Measurements from ENCODE around the gene TMIGD1. TPM values are rescaled to one million over a fixed set of nuclear protein-coding genes. Genes with fewer than 3 reads are reported as not detected.
"Not testable (repeated sequence)": the region's sequence is repeated elsewhere in the genome, so short reads cannot be mapped to it uniquely, and the experiment has no call there.

TMIGD1 gene
- total and polyA plus RNA-seq, 7 experiments from 2014 or later, result not detected

DNA sequence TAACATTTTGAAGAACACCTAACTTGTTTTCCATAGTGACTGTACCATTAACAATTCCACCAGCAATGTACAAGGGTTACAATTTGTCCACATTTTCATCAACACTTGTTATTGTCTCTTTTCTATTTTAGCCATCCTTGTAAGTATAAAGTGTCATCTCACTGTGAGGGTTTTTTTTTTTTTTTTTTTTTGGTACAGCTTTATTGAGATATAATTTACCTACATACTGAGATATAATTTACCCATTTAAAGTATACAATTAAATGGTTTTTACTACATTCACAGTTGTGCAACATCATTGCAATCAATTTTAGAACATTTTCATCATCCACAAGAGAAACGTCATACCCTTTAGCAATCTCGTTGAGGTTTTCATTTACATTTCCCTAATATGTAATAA, 17.9 kb upstream of the TMIGD1 start:
- POLR2A ChIA-PET, result no interaction called here
- no peak overlapping the region for H3K27ac Mint-ChIP-seq
- CTCF ChIA-PET, result interaction anchor here (0.6 kb wide), 1 partner anchor 224 kb away, joined by 4 read pairs; no protein-coding TSS in a partner anchor
- ATAC-seq, result peak; percentile 46
- Histone ChIP-seq H3K27ac (ENCODE audit: low read depth, low read length) (no peak overlapping the region), H3K4me3 (ENCODE audit: low read length) (no peak overlapping the region), H3K36me3 (ENCODE audit: control insufficient read depth in 2 of 3, insufficient read depth in 3 of 3, low read length in 3 of 3) (no peaks in the 10 kb centered on the region), H3K27me3 (ENCODE audit: control insufficient read depth in 2 of 2, insufficient read depth in 2 of 2, low read length in 2 of 2) (no peaks in the 10 kb centered on the region), H3K9me3 (ENCODE audit: control insufficient read depth in 2 of 3, low read length in 3 of 3) (no peaks in the 10 kb centered on the region), H3K4me1 (ENCODE audit: control insufficient read depth in 2 of 2, insufficient read depth in 2 of 2, low read length in 2 of 2) (no peaks in the 10 kb centered on the region)
- DNase-seq, result no peak
- H3K4me3 Mint-ChIP-seq, result no peak overlapping the region
- intact Hi-C loops (cut with micrococcal nuclease), result no loop called here
- H3K27me3 Mint-ChIP-seq, result peaks cover 0 to 4% (median 0%) of the 10 kb centered on the region in 5 donors
- H3K36me3 Mint-ChIP-seq, result peaks cover 0 to 3% (median 0%) of the 10 kb centered on the region in 5 donors
- no peaks in the 10 kb centered on the region for H3K9me3 Mint-ChIP-seq
- peaks cover 0 to 8% (median 0%) of the 10 kb centered on the region in 7 donors for H3K4me1 Mint-ChIP-seq

DNA sequence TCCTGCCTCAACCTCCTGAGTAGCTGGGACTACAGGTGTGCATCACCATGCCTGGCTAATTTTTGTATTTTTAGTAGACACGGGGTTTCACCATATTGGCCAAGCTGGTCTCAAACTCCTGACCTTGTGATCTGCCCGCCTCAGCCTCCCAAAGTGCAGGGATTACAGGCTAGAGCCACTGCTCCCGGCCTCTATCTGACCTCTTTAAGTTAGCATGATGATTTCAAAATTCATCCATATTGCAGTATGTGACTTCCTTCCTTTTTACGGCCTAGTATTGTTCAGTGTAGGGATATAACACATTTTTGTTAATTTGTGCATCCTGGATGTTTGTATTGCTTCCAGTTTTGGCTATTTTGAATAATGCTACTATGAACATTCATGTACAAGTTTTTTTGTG, 17.4 kb upstream of the TMIGD1 start:
- H3K27ac Mint-ChIP-seq; DNase-seq; intact Hi-C loops (cut with micrococcal nuclease): not testable (repeated sequence)

DNA sequence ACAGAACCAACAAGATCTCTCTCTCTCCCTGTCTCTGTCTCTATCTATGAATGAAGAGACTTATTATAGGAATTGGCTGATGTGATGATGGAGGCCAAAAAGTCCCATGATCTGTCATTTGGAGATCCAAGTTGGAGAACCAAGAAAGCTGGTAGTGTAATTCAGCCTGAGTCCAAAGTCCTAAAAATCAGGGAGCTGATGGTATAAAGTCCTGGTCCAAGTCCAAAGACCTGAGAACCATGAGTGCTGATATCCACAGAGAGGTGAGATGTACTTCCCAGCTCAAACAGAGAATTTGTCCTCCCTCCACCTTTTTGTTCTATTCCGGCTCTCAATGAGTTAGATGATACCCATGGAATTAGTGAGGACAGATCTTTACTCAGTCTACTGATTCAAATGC, 15.4 kb upstream of the TMIGD1 start:
- Histone ChIP-seq H3K36me3 (ENCODE audit: control insufficient read depth in 2 of 3, insufficient read depth in 3 of 3, low read length in 3 of 3) (no peaks in the 10 kb centered on the region), H3K9me3 (ENCODE audit: control insufficient read depth in 2 of 3, low read length in 3 of 3) (no peaks in the 10 kb centered on the region), H3K4me1 (ENCODE audit: control insufficient read depth in 2 of 2, insufficient read depth in 2 of 2, low read length in 2 of 2) (no peaks in the 10 kb centered on the region), H3K27ac (ENCODE audit: low read depth, low read length) (no peak overlapping the region), H3K4me3 (ENCODE audit: low read length) (no peak overlapping the region), H3K27me3 (ENCODE audit: control insufficient read depth in 2 of 2, insufficient read depth in 2 of 2, low read length in 2 of 2) (no peaks in the 10 kb centered on the region)
- Mint-ChIP-seq H3K27ac (no peak overlapping the region), H3K4me3 (no peak overlapping the region), H3K36me3 (no peaks in the 10 kb centered on the region), H3K9me3 (no peaks in the 10 kb centered on the region), H3K4me1 (peaks cover 0 to 2% (median 0%) of the 10 kb centered on the region in 7 donors), H3K27me3 (no peaks in the 10 kb centered on the region)
- POLR2A ChIA-PET, result interaction anchor here (1.5 kb wide), 1 partner anchor 240 kb away, joined by 3 read pairs; no protein-coding TSS in a partner anchor
- CTCF ChIA-PET, result no interaction called here
- intact Hi-C loops (cut with micrococcal nuclease), result no loop called here
- no peak for DNase-seq
- ATAC-seq, result no peak

More for the DNA sequence above, 17.4 kb upstream of the TMIGD1 start:
- H3K4me1 Mint-ChIP-seq; H3K27ac ChIP-seq (ENCODE audit: low read depth, low read length); POLR2A ChIA-PET; H3K27me3 Mint-ChIP-seq; H3K4me3 ChIP-seq (ENCODE audit: low read length); CTCF ChIA-PET; H3K27me3 ChIP-seq (ENCODE audit: control insufficient read depth in 2 of 2, insufficient read depth in 2 of 2, low read length in 2 of 2); H3K9me3 Mint-ChIP-seq; H3K4me1 ChIP-seq (ENCODE audit: control insufficient read depth in 2 of 2, insufficient read depth in 2 of 2, low read length in 2 of 2); H3K4me3 Mint-ChIP-seq; H3K9me3 ChIP-seq (ENCODE audit: control insufficient read depth in 2 of 3, low read length in 3 of 3); H3K36me3 Mint-ChIP-seq; H3K36me3 ChIP-seq (ENCODE audit: control insufficient read depth in 2 of 3, insufficient read depth in 3 of 3, low read length in 3 of 3): not testable (repeated sequence)
- ATAC-seq, result peak; percentile 78

DNA sequence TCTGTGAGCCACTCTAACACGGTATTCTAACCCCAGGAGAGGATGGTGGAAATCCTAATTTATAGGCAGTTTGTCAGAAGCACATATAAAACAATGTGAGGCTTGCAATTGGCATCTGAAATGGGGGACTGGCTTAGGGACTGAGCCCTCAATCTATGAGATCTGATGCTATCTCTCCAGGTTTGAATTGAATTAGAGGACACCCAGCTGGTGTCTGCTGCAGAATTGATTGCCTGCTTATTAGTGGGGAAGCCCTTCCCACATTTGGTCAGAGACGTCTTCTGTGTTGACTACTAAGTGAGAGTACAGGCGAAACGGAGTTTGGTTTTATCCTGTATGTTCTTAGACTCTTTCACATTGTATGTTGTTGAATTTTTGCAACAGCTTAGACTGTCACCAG, 13.6 kb upstream of the TMIGD1 start:
- Histone ChIP-seq H3K27me3 (ENCODE audit: control insufficient read depth in 2 of 2, insufficient read depth in 2 of 2, low read length in 2 of 2) (no peaks in the 10 kb centered on the region), H3K36me3 (ENCODE audit: control insufficient read depth in 2 of 3, insufficient read depth in 3 of 3, low read length in 3 of 3) (no peaks in the 10 kb centered on the region), H3K9me3 (ENCODE audit: control insufficient read depth in 2 of 3, low read length in 3 of 3) (no peaks in the 10 kb centered on the region), H3K4me3 (ENCODE audit: low read length) (no peak overlapping the region), H3K4me1 (ENCODE audit: control insufficient read depth in 2 of 2, insufficient read depth in 2 of 2, low read length in 2 of 2) (no peaks in the 10 kb centered on the region), H3K27ac (ENCODE audit: low read depth, low read length) (no peak overlapping the region)
- DNase-seq (no peak), ATAC-seq (no peak)
- Mint-ChIP-seq H3K27ac (no peak overlapping the region), H3K27me3 (no peaks in the 10 kb centered on the region), H3K4me3 (no peak overlapping the region), H3K9me3 (no peaks in the 10 kb centered on the region), H3K4me1 (peaks cover 0 to 2% (median 0%) of the 10 kb centered on the region in 7 donors), H3K36me3 (no peaks in the 10 kb centered on the region)
- ChIA-PET POLR2A (no interaction called here), CTCF (interaction anchor here (1.2 kb wide), 1 partner anchor 11 kb away, joined by 3 read pairs; no protein-coding TSS in a partner anchor)
- intact Hi-C loops (cut with micrococcal nuclease), result no loop called here

DNA sequence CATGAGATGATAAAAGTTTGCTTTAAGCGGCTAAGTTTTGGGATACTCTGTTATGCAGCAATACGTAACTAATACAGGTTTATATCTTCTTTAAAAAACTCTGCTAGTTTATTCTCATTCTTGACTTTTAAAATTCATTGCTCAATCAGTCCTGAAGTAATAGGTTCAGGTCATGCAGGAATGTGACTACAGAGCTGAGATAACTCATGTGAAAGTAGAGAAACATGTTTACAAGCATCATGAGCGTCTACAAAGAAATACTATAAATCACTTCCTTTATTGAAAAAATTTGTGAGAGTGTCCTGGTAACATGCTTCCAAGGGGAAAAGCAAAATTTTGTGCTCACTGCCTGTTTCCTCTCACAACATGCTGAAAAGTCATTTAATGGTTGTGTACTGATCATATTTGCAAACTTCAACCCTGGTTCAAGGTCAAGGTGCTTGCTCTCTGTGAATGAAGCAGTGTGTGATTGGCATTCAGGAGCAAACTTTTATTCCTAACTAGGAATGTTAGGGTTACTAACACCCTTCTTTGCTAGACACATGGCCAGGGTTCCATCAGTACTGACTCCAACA, 12.5 kb upstream of the TMIGD1 start:
- CTCF ChIA-PET, result no interaction called here
- Mint-ChIP-seq H3K36me3 (no peaks in the 10 kb centered on the region), H3K27ac (no peak overlapping the region), H3K4me1 (peaks cover 0 to 2% (median 0%) of the 10 kb centered on the region in 7 donors), H3K27me3 (no peaks in the 10 kb centered on the region), H3K4me3 (no peak overlapping the region), H3K9me3 (no peaks in the 10 kb centered on the region)
- no peak overlapping the region for H3K4me3 ChIP-seq (ENCODE audit: low read length)
- no peaks in the 10 kb centered on the region for H3K36me3 ChIP-seq (ENCODE audit: control insufficient read depth in 2 of 3, insufficient read depth in 3 of 3, low read length in 3 of 3)
- POLR2A ChIA-PET, result no interaction called here
- no peaks in the 10 kb centered on the region for H3K4me1 ChIP-seq (ENCODE audit: control insufficient read depth in 2 of 2, insufficient read depth in 2 of 2, low read length in 2 of 2)
- no peaks in the 10 kb centered on the region for H3K27me3 ChIP-seq (ENCODE audit: control insufficient read depth in 2 of 2, insufficient read depth in 2 of 2, low read length in 2 of 2)
- intact Hi-C loops (cut with micrococcal nuclease), result no loop called here
- ATAC-seq, result no peak
- no peak overlapping the region for H3K27ac ChIP-seq (ENCODE audit: low read depth, low read length)
- no peak for DNase-seq
- H3K9me3 ChIP-seq (ENCODE audit: control insufficient read depth in 2 of 3, low read length in 3 of 3), result no peaks in the 10 kb centered on the region

DNA sequence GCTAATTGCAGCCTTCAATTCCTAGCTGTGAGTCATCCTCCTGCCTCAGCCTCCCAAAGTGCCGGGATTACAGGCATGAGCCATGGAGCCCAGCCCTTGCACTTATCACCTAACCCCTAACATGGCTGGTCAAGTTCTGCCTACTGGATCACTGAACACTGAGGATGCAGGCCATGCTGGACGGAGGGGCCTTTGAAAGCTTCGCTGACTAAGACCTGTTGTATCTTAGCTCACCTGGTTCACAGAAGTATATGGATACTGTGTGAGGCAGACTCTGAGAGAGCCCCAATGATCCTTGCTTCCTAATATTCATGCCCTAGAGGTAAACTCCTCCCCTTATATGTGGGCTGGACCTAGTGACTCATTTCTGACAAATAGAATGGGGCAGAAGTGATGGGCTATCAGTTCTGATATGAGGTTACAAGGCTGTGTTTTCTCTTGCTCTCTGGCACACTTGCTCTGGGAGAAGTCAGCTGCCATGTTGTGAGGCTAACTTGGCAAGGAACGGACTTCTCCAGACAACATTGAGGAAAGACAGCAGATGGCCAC, 11.7 kb upstream of the TMIGD1 start:
- no peaks in the 10 kb centered on the region for H3K4me1 ChIP-seq (ENCODE audit: control insufficient read depth in 2 of 2, insufficient read depth in 2 of 2, low read length in 2 of 2)
- POLR2A ChIA-PET, result no interaction called here

DNA sequence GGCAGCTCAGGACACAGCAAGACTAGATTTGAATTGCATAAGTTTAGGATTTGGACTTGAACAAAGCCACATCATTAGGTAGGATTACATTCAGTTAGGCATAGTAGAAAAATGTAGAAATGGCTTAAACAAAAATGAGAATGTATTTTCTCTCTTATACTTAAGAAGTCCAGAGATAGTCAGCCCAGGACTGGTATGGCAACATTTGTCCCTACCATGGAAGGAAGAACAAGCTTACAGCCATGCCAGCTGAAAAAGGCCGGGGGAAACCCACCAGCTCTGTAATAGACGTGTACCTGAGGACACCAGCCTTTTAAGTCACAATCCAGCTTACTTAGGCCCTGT, 11.2 kb upstream of the TMIGD1 start:
- DNase-seq (no peak), ATAC-seq (peak; percentile 53)
- POLR2A ChIA-PET, result no interaction called here
- Histone ChIP-seq H3K4me3 (ENCODE audit: low read length) (no peak overlapping the region), H3K9me3 (ENCODE audit: control insufficient read depth in 2 of 3, low read length in 3 of 3) (no peaks in the 10 kb centered on the region), H3K27me3 (ENCODE audit: control insufficient read depth in 2 of 2, insufficient read depth in 2 of 2, low read length in 2 of 2) (no peaks in the 10 kb centered on the region), H3K36me3 (ENCODE audit: control insufficient read depth in 2 of 3, insufficient read depth in 3 of 3, low read length in 3 of 3) (no peaks in the 10 kb centered on the region), H3K4me1 (ENCODE audit: control insufficient read depth in 2 of 2, insufficient read depth in 2 of 2, low read length in 2 of 2) (peaks cover 0 to 3% of the 10 kb centered on the region in 2 donors), H3K27ac (ENCODE audit: low read depth, low read length) (no peak overlapping the region)
- intact Hi-C loops (cut with micrococcal nuclease), result no loop called here
- Mint-ChIP-seq H3K9me3 (no peaks in the 10 kb centered on the region), H3K27ac (no peak overlapping the region), H3K4me3 (no peak overlapping the region), H3K27me3 (no peaks in the 10 kb centered on the region), H3K36me3 (no peaks in the 10 kb centered on the region), H3K4me1 (peaks cover 2 to 4% (median 3%) of the 10 kb centered on the region in 7 donors)
- CTCF ChIA-PET, result interaction anchor here (0.7 to 1.3 kb wide), 4 partner anchors 10 to 219 kb away, joined by 3 to 4 read pairs (median 4); partner anchors contain the start of gene CPD

More for the DNA sequence above, 11.7 kb upstream of the TMIGD1 start:
- intact Hi-C loops (cut with micrococcal nuclease), result no loop called here
- Mint-ChIP-seq H3K36me3 (no peaks in the 10 kb centered on the region), H3K4me1 (peaks cover 0 to 1% (median 0%) of the 10 kb centered on the region in 7 donors), H3K27me3 (no peaks in the 10 kb centered on the region), H3K9me3 (no peaks in the 10 kb centered on the region), H3K27ac (no peak overlapping the region), H3K4me3 (no peak overlapping the region)
- DNase-seq, result no peak
- CTCF ChIA-PET, result interaction anchor here (0.7 to 1.2 kb wide), 2 partner anchors 11 to 33 kb away, joined by 3 read pairs; partner anchors contain the start of gene CPD
- Histone ChIP-seq H3K27ac (ENCODE audit: low read depth, low read length) (no peak overlapping the region), H3K4me3 (ENCODE audit: low read length) (no peak overlapping the region), H3K27me3 (ENCODE audit: control insufficient read depth in 2 of 2, insufficient read depth in 2 of 2, low read length in 2 of 2) (no peaks in the 10 kb centered on the region), H3K9me3 (ENCODE audit: control insufficient read depth in 2 of 3, low read length in 3 of 3) (no peaks in the 10 kb centered on the region), H3K36me3 (ENCODE audit: control insufficient read depth in 2 of 3, insufficient read depth in 3 of 3, low read length in 3 of 3) (no peaks in the 10 kb centered on the region)
- peak; percentile 53 for ATAC-seq
